GM12892 (cell line): ENCODE measurements around the gene CEP350.
A peak's percentile ranks its signal among the peaks of the same experiment; 100 is the strongest.

Source experiments
- DNase-seq: peaks from one replicate; pipeline ENCODE4 v3.0.0; 2011; ENCODE audit not compliant: insufficient read length
- FAIRE-seq: peaks from 2 replicates; lab custom pipeline; 2011; peaks lifted over from hg19 to GRCh38; lab: Jason Lieb, UNC
- POLR2A ChIP-seq: IDR thresholded peaks from 2 replicates; pipeline ENCODE4 v1.6.1; 2011; ENCODE audit warnings: low read depth, low read length, control low read depth
- POLR2AphosphoS5 ChIP-seq: IDR thresholded peaks from 2 replicates; pipeline ENCODE4 v1.6.1; 2011; ENCODE audit warnings: low read depth, low read length, control low read depth
- TAF1 ChIP-seq: IDR thresholded peaks from 2 replicates; pipeline ENCODE4 v1.6.1; 2011; ENCODE audit warnings: low read depth, mild to moderate bottlenecking, control low read depth, low read length, borderline replicate concordance

The CEP350 gene

GRCh38 chr1:180053594-180054567 is 99.3 kb downstream of the CEP350 start:
- DNase-seq (no peak), FAIRE-seq (no peak)
- TF ChIP-seq POLR2A, result no peak

- peak; percentile 5 for FAIRE-seq
- TF ChIP-seq POLR2A (no peak), TAF1 (no peak), POLR2AphosphoS5 (no peak)
- no peak for DNase-seq
Measured at GRCh38 chr1:180057883-180058396, 103.3 kb downstream of the CEP350 start.

- DNase-seq (no peak), FAIRE-seq (no peak)
- TF ChIP-seq POLR2AphosphoS5, result no peak
- TF ChIP-seq POLR2A, result no peak
- no peak for TF ChIP-seq TAF1
Measured at GRCh38 chr1:180061019-180061418, 106.4 kb downstream of the CEP350 start.

GRCh38 chr1:180062452-180062971 is 107.9 kb downstream of the CEP350 start:
- FAIRE-seq, result no peak
- TF ChIP-seq TAF1, result no peak
- TF ChIP-seq POLR2A, result no peak
- no peak for TF ChIP-seq POLR2AphosphoS5

DNA sequence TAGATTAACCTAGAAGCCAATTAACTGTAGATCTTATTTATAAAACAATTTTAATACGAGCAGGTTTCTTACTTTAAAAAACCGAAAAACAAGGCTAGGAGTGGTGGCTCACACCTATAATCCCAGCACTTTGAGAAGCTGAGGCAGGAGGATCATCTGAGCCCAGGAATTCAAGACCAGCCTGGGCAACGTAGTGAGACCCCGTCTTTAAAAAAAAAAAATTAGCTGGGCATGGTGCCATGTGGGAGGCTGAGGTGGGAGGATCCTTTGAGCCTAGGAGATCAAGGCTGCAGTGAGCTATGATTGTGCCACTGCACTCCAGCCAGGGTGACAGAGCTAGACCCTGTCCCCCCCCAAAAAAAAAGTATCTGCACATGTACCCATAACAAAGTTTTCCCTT is 110.8 kb downstream of the CEP350 start:
- no peak for TF ChIP-seq TAF1
- no peak for TF ChIP-seq POLR2A
- TF ChIP-seq POLR2AphosphoS5, result no peak
- no peak for FAIRE-seq
- no peak for DNase-seq

More at GRCh38 chr1:180062452-180062971, 107.9 kb downstream of the CEP350 start:
- DNase-seq, result no peak

GRCh38 chr1:180066150-180066549 is 111.5 kb downstream of the CEP350 start:
- TF ChIP-seq POLR2AphosphoS5 (no peak), TAF1 (no peak), POLR2A (no peak)
- no peak for FAIRE-seq
- DNase-seq, result no peak

- TF ChIP-seq POLR2A (no peak), POLR2AphosphoS5 (no peak), TAF1 (no peak)
- no peak for DNase-seq
- no peak for FAIRE-seq
Measured at GRCh38 chr1:180070286-180070685, 115.7 kb downstream of the CEP350 start.

- FAIRE-seq (no peak), DNase-seq (no peak)
- no peak for TF ChIP-seq POLR2A
- TF ChIP-seq TAF1, result no peak
- TF ChIP-seq POLR2AphosphoS5, result no peak
Measured at GRCh38 chr1:180071759-180072158, 117.1 kb downstream of the CEP350 start.

DNA sequence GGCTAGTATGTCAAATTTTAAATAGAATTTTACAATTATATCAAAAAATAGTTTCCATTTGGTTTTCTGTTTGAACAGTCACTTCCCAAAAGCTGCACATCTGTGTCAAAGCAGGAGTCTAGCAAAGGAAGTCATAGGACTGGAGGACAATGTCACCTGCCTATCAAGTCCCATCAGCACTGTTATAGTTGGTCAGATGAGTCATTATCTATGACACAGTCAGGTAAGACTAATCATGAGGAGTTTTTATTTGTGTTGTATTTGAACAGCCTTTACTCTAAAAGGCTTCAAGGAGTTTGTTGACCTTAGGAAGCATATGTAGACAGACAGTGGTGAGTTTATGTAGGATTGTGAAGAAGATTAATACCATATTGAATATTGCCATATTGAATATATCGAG is 125.8 kb downstream of the CEP350 start:
- FAIRE-seq (no peak), DNase-seq (no peak)
- TF ChIP-seq TAF1 (no peak), POLR2AphosphoS5 (no peak), POLR2A (no peak)

DNA sequence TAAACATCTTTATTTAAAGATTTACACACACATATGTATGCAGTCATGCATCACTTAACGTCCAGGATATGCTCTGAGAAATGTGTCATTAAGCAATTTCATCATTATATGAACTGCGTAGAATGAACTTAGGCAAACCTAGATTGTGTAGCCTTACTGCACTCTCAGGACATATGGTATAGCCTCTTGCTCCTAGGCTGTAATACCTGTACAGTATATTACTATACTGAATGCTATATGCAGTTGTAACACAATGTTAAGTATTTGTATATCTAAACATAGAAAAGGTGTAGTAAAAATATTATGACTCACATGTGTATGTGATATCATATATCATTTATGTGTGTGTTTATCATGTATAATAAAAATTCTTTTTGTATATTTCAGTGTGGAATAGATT is 126.9 kb downstream of the CEP350 start:
- DNase-seq, result no peak
- TF ChIP-seq POLR2AphosphoS5, result no peak
- TF ChIP-seq POLR2A, result no peak
- TF ChIP-seq TAF1, result no peak
- FAIRE-seq, result no peak

- no peak for TF ChIP-seq TAF1
- TF ChIP-seq POLR2A, result no peak
- no peak for TF ChIP-seq POLR2AphosphoS5
- FAIRE-seq (no peak), DNase-seq (no peak)
Measured at GRCh38 chr1:180083164-180083563, 128.6 kb downstream of the CEP350 start.
